ENCODE measurements around the gene TCAP.
A peak's percentile ranks its signal among the peaks of the same experiment; 100 is the strongest.

GRCh38 chr17:39687546-39688474 lies 22.7 kb downstream of the TCAP start, which contains the start of gene PGAP3:
- TF ChIP-seq CTCF (IDR thresholded peaks at IDR 0.05) (no peak), POLR2AphosphoS5 (IDR thresholded peaks at IDR 0.05) (peak; percentile 17 to 77 (median 72))
